Measurements from ENCODE around the gene SDK2. TPM values are rescaled to one million over a fixed set of nuclear protein-coding genes. Genes with fewer than 3 reads are reported as not detected.

SDK2 gene
- total RNA-seq, 4 donors from 2014 or later = 0.18 to 3.3 (median 1.2) TPM

GRCh38 chr17:73546770-73547536 lies 97.3 kb downstream of the SDK2 start:
- Histone ChIP-seq H3K27me3 (no peaks in the 10 kb centered on the region), H3K27ac (no peak overlapping the region), H3K4me3 (no peak overlapping the region), H3K36me3 (no peaks in the 10 kb centered on the region), H3K9me3 (no peaks in the 10 kb centered on the region), H3K4me1 (no peaks in the 10 kb centered on the region)
- TF ChIP-seq CTCF (IDR thresholded peaks at IDR 0.05) = no peak
- TF ChIP-seq POLR2A (IDR thresholded peaks at IDR 0.05) = no peak
- DNase-seq = peak; percentile 60 to 84 (median 79)

- no peak for DNase-seq
- no peak for TF ChIP-seq POLR2A (IDR thresholded peaks at IDR 0.05)
- no peak for TF ChIP-seq CTCF (IDR thresholded peaks at IDR 0.05)
- no peak overlapping the region for H3K27ac ChIP-seq
- H3K9me3 ChIP-seq = no peaks in the 10 kb centered on the region
- no peaks in the 10 kb centered on the region for H3K27me3 ChIP-seq
- H3K4me1 ChIP-seq = no peaks in the 10 kb centered on the region
- H3K4me3 ChIP-seq = no peak overlapping the region
- H3K36me3 ChIP-seq = no peaks in the 10 kb centered on the region
Measured at GRCh38 chr17:73546114-73546513, 98.1 kb downstream of the SDK2 start.

- no peak for DNase-seq
- Histone ChIP-seq H3K27me3 (no peaks in the 10 kb centered on the region), H3K27ac (no peak overlapping the region), H3K9me3 (no peaks in the 10 kb centered on the region), H3K4me1 (no peaks in the 10 kb centered on the region), H3K36me3 (no peaks in the 10 kb centered on the region), H3K4me3 (no peak overlapping the region)
- no peak for TF ChIP-seq CTCF (IDR thresholded peaks at IDR 0.05)
- TF ChIP-seq POLR2A (IDR thresholded peaks at IDR 0.05) = no peak
Measured at GRCh38 chr17:73545109-73546032, 98.9 kb downstream of the SDK2 start.

- Histone ChIP-seq H3K4me3 (no peak overlapping the region), H3K4me1 (no peaks in the 10 kb centered on the region), H3K36me3 (no peaks in the 10 kb centered on the region), H3K27ac (no peak overlapping the region), H3K27me3 (no peaks in the 10 kb centered on the region), H3K9me3 (no peaks in the 10 kb centered on the region)
- DNase-seq = no peak
- no peak for TF ChIP-seq CTCF (IDR thresholded peaks at IDR 0.05)
- TF ChIP-seq POLR2A (IDR thresholded peaks at IDR 0.05) = no peak
Measured at GRCh38 chr17:73544333-73544732, 99.9 kb downstream of the SDK2 start.

GRCh38 chr17:73542323-73542722 lies 101.9 kb downstream of the SDK2 start:
- H3K4me1 ChIP-seq = no peaks in the 10 kb centered on the region
- TF ChIP-seq POLR2A (IDR thresholded peaks at IDR 0.05) (no peak), CTCF (IDR thresholded peaks at IDR 0.05) (no peak)
- DNase-seq = no peak
- H3K36me3 ChIP-seq = no peaks in the 10 kb centered on the region
- H3K9me3 ChIP-seq = no peaks in the 10 kb centered on the region
- no peak overlapping the region for H3K4me3 ChIP-seq
- no peaks in the 10 kb centered on the region for H3K27me3 ChIP-seq
- no peak overlapping the region for H3K27ac ChIP-seq

Data from Peyer's patch (tissue), 4 donors.